ENCODE data around the gene ACBD4.

DNA sequence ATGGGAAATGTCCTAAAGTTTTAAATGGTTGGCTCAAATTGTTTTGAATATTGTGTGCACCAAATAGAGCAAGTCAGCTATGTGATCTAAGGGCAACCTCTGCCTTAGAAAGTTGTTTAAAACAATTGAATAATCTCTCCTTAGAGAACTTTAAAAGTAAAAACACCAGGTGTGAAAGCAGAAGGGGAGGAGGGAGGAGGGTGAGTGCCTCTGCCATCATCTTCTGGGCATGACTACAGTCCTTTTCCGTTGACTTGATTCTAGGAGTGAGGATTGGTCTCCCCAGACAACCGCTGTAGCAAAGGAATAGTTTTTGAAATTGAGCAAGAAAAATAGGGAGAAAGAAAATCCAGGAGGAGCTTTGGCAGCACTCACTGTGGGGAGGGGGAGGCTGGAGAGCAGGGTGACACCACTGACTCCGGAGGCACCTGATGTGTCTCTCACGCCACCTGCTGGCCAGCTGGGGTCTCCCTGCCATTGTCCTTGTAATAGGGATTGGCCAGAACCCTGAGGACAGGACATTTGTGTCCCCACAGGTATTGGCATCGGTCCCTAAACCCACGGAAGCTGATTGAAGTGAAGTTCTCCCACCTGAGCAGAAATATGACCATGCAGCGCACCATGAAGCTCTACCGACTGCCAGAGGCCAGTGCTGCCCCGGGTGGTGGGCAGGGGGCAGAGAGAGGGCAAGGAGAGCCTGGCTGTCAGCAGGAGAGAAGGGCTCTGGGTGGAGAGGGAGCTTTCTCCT, 36.4 kb upstream of the ACBD4 start:
- TF ChIP-seq, protein P1, sequence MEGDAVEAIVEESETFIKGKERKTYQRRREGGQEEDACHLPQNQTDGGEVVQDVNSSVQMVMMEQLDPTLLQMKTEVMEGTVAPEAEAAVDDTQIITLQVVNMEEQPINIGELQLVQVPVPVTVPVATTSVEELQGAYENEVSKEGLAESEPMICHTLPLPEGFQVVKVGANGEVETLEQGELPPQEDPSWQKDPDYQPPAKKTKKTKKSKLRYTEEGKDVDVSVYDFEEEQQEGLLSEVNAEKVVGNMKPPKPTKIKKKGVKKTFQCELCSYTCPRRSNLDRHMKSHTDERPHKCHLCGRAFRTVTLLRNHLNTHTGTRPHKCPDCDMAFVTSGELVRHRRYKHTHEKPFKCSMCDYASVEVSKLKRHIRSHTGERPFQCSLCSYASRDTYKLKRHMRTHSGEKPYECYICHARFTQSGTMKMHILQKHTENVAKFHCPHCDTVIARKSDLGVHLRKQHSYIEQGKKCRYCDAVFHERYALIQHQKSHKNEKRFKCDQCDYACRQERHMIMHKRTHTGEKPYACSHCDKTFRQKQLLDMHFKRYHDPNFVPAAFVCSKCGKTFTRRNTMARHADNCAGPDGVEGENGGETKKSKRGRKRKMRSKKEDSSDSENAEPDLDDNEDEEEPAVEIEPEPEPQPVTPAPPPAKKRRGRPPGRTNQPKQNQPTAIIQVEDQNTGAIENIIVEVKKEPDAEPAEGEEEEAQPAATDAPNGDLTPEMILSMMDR (IDR thresholded peaks at IDR 0.05) = peak; percentile 90 to 95 (median 92)
- TF ChIP-seq POLR2A (IDR thresholded peaks at IDR 0.05) = no peak
